GM12865 (cell line): ENCODE results near the gene PWP1.
"Not testable (repeated sequence)": the region's sequence is repeated elsewhere in the genome, so short reads cannot be mapped to it uniquely, and the experiment has no call there.

Source experiments
- DNase-seq: peaks from one replicate; pipeline ENCODE4 v3.0.0; 2010; ENCODE audit warnings: low read depth
- H3K4me3 ChIP-seq: 2 replicates; pipeline ENCODE4 v1.5.1; 2011; ENCODE audit warnings: mild to moderate bottlenecking, low read depth, low read length, control low read depth
- CTCF ChIP-seq: IDR thresholded peaks from 2 replicates; pipeline ENCODE4 v1.5.1; 2011; ENCODE audit warnings: low read length, control low read depth, low read depth, inconsistent platforms; ENCODE audit not compliant: insufficient read depth; ENCODE audit errors: missing control alignments

The PWP1 gene

GRCh38 chr12:107715780-107716179, 30.2 kb downstream of the PWP1 start:
- no peak for TF ChIP-seq CTCF
- no peak overlapping the region for H3K4me3 ChIP-seq
- no peak for DNase-seq

GRCh38 chr12:107718606-107719005, 33.0 kb downstream of the PWP1 start:
- peak; percentile 13 for DNase-seq
- H3K4me3 ChIP-seq = no peak overlapping the region
- TF ChIP-seq CTCF = no peak

- DNase-seq, H3K4me3 ChIP-seq: not testable (repeated sequence)
Observed at GRCh38 chr12:107727327-107727726, 41.7 kb downstream of the PWP1 start.

GRCh38 chr12:107727742-107728141, 42.1 kb downstream of the PWP1 start:
- not testable (repeated sequence) for DNase-seq

GRCh38 chr12:107730618-107731341, 45.2 kb downstream of the PWP1 start:
- H3K4me3 ChIP-seq = no peak overlapping the region
- DNase-seq = no peak
- TF ChIP-seq CTCF = no peak

More at GRCh38 chr12:107727742-107728141, 42.1 kb downstream of the PWP1 start:
- H3K4me3 ChIP-seq = not testable (repeated sequence)

- DNase-seq = peak; percentile 29
- no peak for TF ChIP-seq CTCF
- H3K4me3 ChIP-seq = no peak overlapping the region
Observed at GRCh38 chr12:107731366-107731765, 45.8 kb downstream of the PWP1 start.

- no peak for DNase-seq
- no peak overlapping the region for H3K4me3 ChIP-seq
- TF ChIP-seq CTCF = no peak
Observed at GRCh38 chr12:107732365-107732764, 46.8 kb downstream of the PWP1 start.

- DNase-seq = no peak
- TF ChIP-seq CTCF = no peak
- no peak overlapping the region for H3K4me3 ChIP-seq
Observed at GRCh38 chr12:107734139-107734538, 48.5 kb downstream of the PWP1 start.
